Urinary bladder (tissue), 4 donors: ENCODE results near the gene ATP7B. TPM values are rescaled to one million over a fixed set of nuclear protein-coding genes. Genes with fewer than 3 reads are reported as not detected.
A peak's percentile ranks its signal among the peaks of the same experiment; 100 is the strongest.

ENCODE experiments used
- DNase-seq: peaks from one replicate; pipeline ENCODE4 v3.0.0-alpha.2; 2015; ENCODE audit errors: extremely low spot score
- H3K27ac ChIP-seq: one replicate; pipeline ENCODE4 v1.5.1; 2013; ENCODE audit warnings: low read depth, mild to moderate bottlenecking, moderate library complexity
- H3K36me3 ChIP-seq: one replicate; pipeline ENCODE4 v1.6.1; 2013; ENCODE audit warnings: mild to moderate bottlenecking, moderate library complexity; ENCODE audit not compliant: insufficient read depth
- H3K4me1 ChIP-seq: one replicate; pipeline ENCODE4 v1.6.1; 2013; ENCODE audit warnings: mild to moderate bottlenecking, moderate library complexity; ENCODE audit not compliant: insufficient read depth
- H3K4me3 ChIP-seq: one replicate; pipeline ENCODE4 v1.5.1; 2013; ENCODE audit warnings: low read depth, low read length
- WGBS: extraction: QIAGEN DNeasy Blood & Tissue Kit; methylation state at CpG from one replicate; pipeline ENCODE4 v1.1.7; 2013; 5-methylcytosine and 5-hydroxymethylcytosine counted together
- polyA plus RNA-seq: library from polyadenylated mRNA; stranded (reverse); fragments of 200-250 nt; gene quantifications from one replicate; pipeline ENCODE4 v1.2.3, GENCODE V29; 2013
- total RNA-seq: library from RNA; depleted of rRNA; stranded (reverse); fragments of >200 nt; gene quantifications from one replicate; pipeline ENCODE4 v1.2.3, GENCODE V29; 2014
- donor health status: healthy with polysubstance abuse.
- donor health status: healthy.

Gene ATP7B
- total and polyA plus RNA-seq, 2 donors, result 3.0 to 6.7 TPM

- Histone ChIP-seq H3K4me3 (no peak within 1 kb of the TSS), H3K36me3 (peaks cover 4% of the 10 kb centered on the region), H3K27ac (no peak within 1 kb of the TSS), H3K4me1 (no peaks in the 10 kb centered on the region)
- WGBS, result 97% methylated on average over 3 of the region's 3 CpGs
- DNase-seq, result no peak
Measured at GRCh38 chr13:52024481-52024880, 13.2 kb upstream of the ATP7B start, which contains the start of gene UTP14C. TSS of gene UTP14C (plus strand) at chr13:52024691. CDS start at chr13:52028805, 4,114 bp downstream.

- Histone ChIP-seq H3K36me3 (peaks cover 1% of the 10 kb centered on the region), H3K4me1 (no peaks in the 10 kb centered on the region), H3K27ac (no peak overlapping the region), H3K4me3 (no peak overlapping the region)
- WGBS, result 97% methylated on average over 2 of the region's 2 CpGs
- no peak for DNase-seq
Measured at GRCh38 chr13:52022356-52022755, 11.1 kb upstream of the ATP7B start.

GRCh38 chr13:52020191-52020590 is 8.9 kb upstream of the ATP7B start:
- Histone ChIP-seq H3K4me3 (no peak overlapping the region), H3K27ac (no peak overlapping the region), H3K36me3 (peaks cover 1% of the 10 kb centered on the region), H3K4me1 (no peaks in the 10 kb centered on the region)
- 94% methylated on average over 3 of the region's 3 CpGs for WGBS
- no peak for DNase-seq

- Histone ChIP-seq H3K4me3 (no peak overlapping the region), H3K36me3 (no peaks in the 10 kb centered on the region), H3K4me1 (no peaks in the 10 kb centered on the region), H3K27ac (no peak overlapping the region)
- WGBS, result 97% methylated on average over 3 of the region's 3 CpGs
- no peak for DNase-seq
Measured at GRCh38 chr13:52016296-52016695, 5.0 kb upstream of the ATP7B start.

- H3K4me3 ChIP-seq, result peak overlapping the region; percentile 83
- under 1% methylated on average over 8 of the region's 8 CpGs for WGBS
- H3K27ac ChIP-seq, result no peak overlapping the region
- H3K4me1 ChIP-seq, result no peaks in the 10 kb centered on the region
- no peak for DNase-seq
- H3K36me3 ChIP-seq, result no peaks in the 10 kb centered on the region
Measured at GRCh38 chr13:52012512-52012836, 1.2 kb upstream of the ATP7B start.

GRCh38 chr13:52011632-52012511 is 622 bp upstream of the ATP7B start, which contains the start of gene ALG11:
TSS of gene ALG11 (plus strand) at chr13:52012398. CDS start at chr13:52012419, 21 bp downstream.
- no peaks in the 10 kb centered on the region for H3K4me1 ChIP-seq
- H3K27ac ChIP-seq, result no peak within 1 kb of the TSS
- H3K36me3 ChIP-seq, result no peaks in the 10 kb centered on the region
- H3K4me3 ChIP-seq, result peak within 1 kb of the TSS; percentile 83
- DNase-seq, result peak; percentile 93
- under 1% methylated on average over 82 of the region's 82 CpGs for WGBS

GRCh38 chr13:52009946-52010345 is 1.3 kb downstream of the ATP7B start:
- WGBS, result 64% methylated on average over 6 of the region's 6 CpGs
- DNase-seq, result no peak
- Histone ChIP-seq H3K27ac (no peak overlapping the region), H3K4me1 (no peaks in the 10 kb centered on the region), H3K36me3 (no peaks in the 10 kb centered on the region), H3K4me3 (no peak overlapping the region)

- DNase-seq, result no peak
- no peaks in the 10 kb centered on the region for H3K36me3 ChIP-seq
- no peak overlapping the region for H3K4me3 ChIP-seq
- WGBS, result 88% methylated on average over 8 of the region's 8 CpGs
- no peaks in the 10 kb centered on the region for H3K4me1 ChIP-seq
- H3K27ac ChIP-seq, result no peak overlapping the region
Measured at GRCh38 chr13:52006523-52007245, 4.6 kb downstream of the ATP7B start.

GRCh38 chr13:52005841-52006522 is 5.3 kb downstream of the ATP7B start:
- no peak for DNase-seq
- WGBS, result 88% methylated on average over 13 of the region's 13 CpGs
- Histone ChIP-seq H3K4me1 (no peaks in the 10 kb centered on the region), H3K4me3 (no peak overlapping the region), H3K36me3 (no peaks in the 10 kb centered on the region), H3K27ac (no peak overlapping the region)

- 86% methylated on average over 7 of the region's 7 CpGs for WGBS
- Histone ChIP-seq H3K4me3 (no peak overlapping the region), H3K36me3 (no peaks in the 10 kb centered on the region), H3K27ac (no peak overlapping the region), H3K4me1 (no peaks in the 10 kb centered on the region)
- DNase-seq, result no peak
Measured at GRCh38 chr13:52004511-52005170, 6.6 kb downstream of the ATP7B start.

- DNase-seq, result no peak
- Histone ChIP-seq H3K27ac (no peak overlapping the region), H3K4me1 (no peaks in the 10 kb centered on the region), H3K4me3 (no peak overlapping the region), H3K36me3 (no peaks in the 10 kb centered on the region)
- 80% methylated on average over 4 of the region's 4 CpGs for WGBS
Measured at GRCh38 chr13:52003541-52003940, 7.7 kb downstream of the ATP7B start.

- Histone ChIP-seq H3K4me1 (no peaks in the 10 kb centered on the region), H3K36me3 (no peaks in the 10 kb centered on the region), H3K27ac (no peak overlapping the region), H3K4me3 (no peak overlapping the region)
- 65% methylated on average over 4 of the region's 4 CpGs for WGBS
- DNase-seq, result no peak
Measured at GRCh38 chr13:52002361-52002760, 8.9 kb downstream of the ATP7B start.

- H3K27ac ChIP-seq, result no peak overlapping the region
- WGBS, result 58% methylated on average over 3 of the region's 3 CpGs
- DNase-seq, result no peak
- H3K4me1 ChIP-seq, result no peaks in the 10 kb centered on the region
- no peaks in the 10 kb centered on the region for H3K36me3 ChIP-seq
- H3K4me3 ChIP-seq, result no peak overlapping the region
Measured at GRCh38 chr13:52001120-52001731, 10.0 kb downstream of the ATP7B start.
